HepG2 (cell line): ENCODE measurements around the gene SERTAD2. TPM values are rescaled to one million over a fixed set of nuclear protein-coding genes. Genes with fewer than 3 reads are reported as not detected.
A peak's percentile ranks its signal among the peaks of the same experiment; 100 is the strongest.

Experiments used
- CREB3 ChIP-seq: sonication (generic); formaldehyde crosslinking; IDR thresholded peaks from 2 replicates; pipeline ENCODE4 v1.5.0; 2020; ENCODE audit warnings: missing genetic modification reagents
- DPF2 ChIP-seq: sonication (generic); formaldehyde crosslinking; IDR thresholded peaks from 2 replicates; pipeline ENCODE4 v1.4.0; 2020; ENCODE audit warnings: mild to moderate bottlenecking, low read depth, missing genetic modification reagents, borderline replicate concordance
- GATAD2A ChIP-seq: IDR thresholded peaks from 2 replicates; pipeline ENCODE4 v1.6.1; 2016
- GRHL1 ChIP-seq: sonication (generic); formaldehyde crosslinking; conservative IDR thresholded peaks from 2 replicates; pipeline ENCODE4 v1.8.0; 2022; ENCODE audit warnings: missing genetic modification reagents
- HMGXB4 ChIP-seq, 2 experiments: sonication (generic) in 1 of 2; formaldehyde crosslinking in 1 of 2; IDR thresholded peaks; 2 replicates each; pipeline versions ENCODE4 v1.4.0 to v1.6.1; 2018 to 2020; ENCODE audit warnings: missing genetic modification reagents in 2 of 2, borderline replicate concordance in 1 of 2, low read depth in 1 of 2, mild to moderate bottlenecking in 1 of 2, missing biosample characterization in 1 of 2
- KDM5B ChIP-seq: sonication (generic); formaldehyde crosslinking; IDR thresholded peaks from 2 replicates; pipeline ENCODE4 v1.4.0; 2020; ENCODE audit warnings: missing genetic modification reagents, mild to moderate bottlenecking, borderline replicate concordance
- NR3C1 ChIP-seq: sonication (generic); formaldehyde crosslinking; IDR thresholded peaks from 2 replicates; pipeline ENCODE4 v1.4.0; 2020; ENCODE audit warnings: missing genetic modification reagents
- PHF5A ChIP-seq: IDR thresholded peaks from one replicate; pipeline ENCODE4 v1.6.1; 2018; ENCODE audit warnings: low read depth, missing genetic modification reagents; ENCODE audit not compliant: unreplicated experiment
- PITX1 ChIP-seq: sonication (generic); formaldehyde crosslinking; IDR thresholded peaks from 2 replicates; pipeline ENCODE4 v1.5.1; 2020; ENCODE audit warnings: mild to moderate bottlenecking, missing genetic modification reagents
- REST ChIP-seq, 2 experiments: IDR thresholded peaks; 2 replicates each; pipeline ENCODE4 v1.6.1; 2011 to 2012; ENCODE audit warnings: low read length in 2 of 2, borderline replicate concordance in 1 of 2, low read depth in 1 of 2, mild to moderate bottlenecking in 1 of 2, moderate library complexity in 1 of 2
- SRF ChIP-seq: IDR thresholded peaks from 2 replicates; pipeline ENCODE4 v1.6.1; 2011; ENCODE audit warnings: mild to moderate bottlenecking, low read depth, low read length, moderate library complexity
- TBP ChIP-seq: sonication (generic); formaldehyde crosslinking; IDR thresholded peaks from 2 replicates; pipeline ENCODE4 v1.5.0; 2020; ENCODE audit warnings: missing genetic modification reagents
- TEAD3 ChIP-seq: optimal IDR thresholded peaks from 2 replicates; pipeline ENCODE3; 2016; ENCODE audit warnings: borderline replicate concordance
- ZBTB42 ChIP-seq: sonication (generic); formaldehyde crosslinking; IDR thresholded peaks from 2 replicates; pipeline ENCODE4 v1.5.0; 2020; ENCODE audit warnings: mild to moderate bottlenecking, missing genetic modification reagents
- ZNF720 ChIP-seq: sonication (generic); formaldehyde crosslinking; IDR thresholded peaks from 2 replicates; pipeline ENCODE4 v1.4.0; 2020; ENCODE audit warnings: missing genetic modification reagents
- polyA plus RNA-seq, 8 experiments: library from polyadenylated mRNA; depleted of rRNA in 3 of 8; stranded (reverse) in 7 of 8; unstranded in 1 of 8; fragments of >200 nt; fragmentation: Illumina TruSeq in 4 of 8; extraction: Trizol in 4 of 8; gene quantifications; 2 replicates each; pipeline versions ENCODE4 v1.2.1 to v1.2.3, GENCODE V29; 2011 to 2016; ENCODE audit warnings: low read depth in 4 of 8, missing spikeins in 1 of 8, mixed read lengths in 1 of 8; ENCODE audit not compliant: insufficient read depth in 1 of 8
- total RNA-seq, 5 experiments: library from RNA; depleted of rRNA; stranded (reverse); fragments of >200 nt; fragmentation: Illumina TruSeq; extraction: Trizol; gene quantifications; 2 replicates each; pipeline ENCODE4 v1.2.3, GENCODE V29; 2016; ENCODE audit warnings: low read depth in 1 of 5
- TF ChIP-seq, protein P1 (sequence below): fragments of 450-650 bp; IDR thresholded peaks from 2 replicates; pipeline ENCODE4 v1.6.1; 2016
- TF ChIP-seq, protein P2 (sequence below): sonication (generic); formaldehyde crosslinking; IDR thresholded peaks from 2 replicates; pipeline ENCODE4 v1.8.0; 2022; ENCODE audit warnings: missing genetic modification reagents, mild to moderate bottlenecking, borderline replicate concordance

SERTAD2 gene
- total and polyA plus RNA-seq, 2 of the 13 experiments (the other 11 are each of a cell fraction or from before 2014, with no cell fraction given): 6.7 to 22.6 TPM

- no peak; the same call in none of the 2 replicates for TF ChIP-seq GATAD2A (CRISPR knock-in tag)
- TF ChIP-seq ZBTB42 (CRISPR knock-in tag): no peak
- TF ChIP-seq HMGXB4 (CRISPR knock-in tag; IDR thresholded peaks at IDR 0.05; ENCODE audit: borderline replicate concordance in 1 of 2, low read depth in 1 of 2): peak in 1 of 2 experiments; percentile 53; a peak in 2 of 4 replicates
- TF ChIP-seq, protein P1, sequence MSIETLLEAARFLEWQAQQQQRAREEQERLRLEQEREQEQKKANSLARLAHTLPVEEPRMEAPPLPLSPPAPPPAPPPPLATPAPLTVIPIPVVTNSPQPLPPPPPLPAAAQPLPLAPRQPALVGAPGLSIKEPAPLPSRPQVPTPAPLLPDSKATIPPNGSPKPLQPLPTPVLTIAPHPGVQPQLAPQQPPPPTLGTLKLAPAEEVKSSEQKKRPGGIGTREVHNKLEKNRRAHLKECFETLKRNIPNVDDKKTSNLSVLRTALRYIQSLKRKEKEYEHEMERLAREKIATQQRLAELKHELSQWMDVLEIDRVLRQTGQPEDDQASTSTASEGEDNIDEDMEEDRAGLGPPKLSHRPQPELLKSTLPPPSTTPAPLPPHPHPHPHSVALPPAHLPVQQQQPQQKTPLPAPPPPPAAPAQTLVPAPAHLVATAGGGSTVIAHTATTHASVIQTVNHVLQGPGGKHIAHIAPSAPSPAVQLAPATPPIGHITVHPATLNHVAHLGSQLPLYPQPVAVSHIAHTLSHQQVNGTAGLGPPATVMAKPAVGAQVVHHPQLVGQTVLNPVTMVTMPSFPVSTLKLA: peak; percentile 62
- no peak for TF ChIP-seq CREB3 (CRISPR knock-in tag)
- TF ChIP-seq SRF: no peak
- no peak for TF ChIP-seq PITX1
- TF ChIP-seq REST (IDR thresholded peaks at IDR 0.05; ENCODE audit: borderline replicate concordance in 1 of 2, low read depth in 1 of 2, low read length in 2 of 2): 0 out of 4 replicates have a peak, but pooled peaks of 1 of the 2 experiments have one; percentile 31
- TF ChIP-seq TEAD3 (CRISPR knock-in tag): peak; percentile 63
- TF ChIP-seq PHF5A (CRISPR knock-in tag): peak; percentile 42
- TF ChIP-seq TBP (CRISPR knock-in tag): no peak
- 0 out of 2 replicates have a peak, but pooled peaks have one; percentile 10 for TF ChIP-seq ZNF720 (CRISPR knock-in tag)
- no peak for TF ChIP-seq GRHL1 (CRISPR knock-in tag)
- TF ChIP-seq NR3C1: no peak
- TF ChIP-seq, protein P2, sequence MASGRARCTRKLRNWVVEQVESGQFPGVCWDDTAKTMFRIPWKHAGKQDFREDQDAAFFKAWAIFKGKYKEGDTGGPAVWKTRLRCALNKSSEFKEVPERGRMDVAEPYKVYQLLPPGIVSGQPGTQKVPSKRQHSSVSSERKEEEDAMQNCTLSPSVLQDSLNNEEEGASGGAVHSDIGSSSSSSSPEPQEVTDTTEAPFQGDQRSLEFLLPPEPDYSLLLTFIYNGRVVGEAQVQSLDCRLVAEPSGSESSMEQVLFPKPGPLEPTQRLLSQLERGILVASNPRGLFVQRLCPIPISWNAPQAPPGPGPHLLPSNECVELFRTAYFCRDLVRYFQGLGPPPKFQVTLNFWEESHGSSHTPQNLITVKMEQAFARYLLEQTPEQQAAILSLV (CRISPR knock-in tag): no peak
- no peak for TF ChIP-seq KDM5B (CRISPR knock-in tag)
- TF ChIP-seq DPF2 (CRISPR knock-in tag): 0 out of 2 replicates have a peak, but pooled peaks have one; percentile 43
These were observed 47.0 kb downstream of the SERTAD2 start (continued) for GRCh38 chr2:64606479-64607363.
